NB4 (cell line): Measurements from ENCODE around the gene TXNDC15.

ENCODE experiments used
- TF ChIP-seq, protein P1 (sequence below): IDR thresholded peaks from one replicate; pipeline ENCODE4 v1.5.1; 2012; ENCODE audit warnings: low read depth, low read length
- TF ChIP-seq, protein P2 (sequence below): IDR thresholded peaks from 2 replicates; pipeline ENCODE4 v1.6.1; 2011; ENCODE audit warnings: low read depth, low read length

DNA sequence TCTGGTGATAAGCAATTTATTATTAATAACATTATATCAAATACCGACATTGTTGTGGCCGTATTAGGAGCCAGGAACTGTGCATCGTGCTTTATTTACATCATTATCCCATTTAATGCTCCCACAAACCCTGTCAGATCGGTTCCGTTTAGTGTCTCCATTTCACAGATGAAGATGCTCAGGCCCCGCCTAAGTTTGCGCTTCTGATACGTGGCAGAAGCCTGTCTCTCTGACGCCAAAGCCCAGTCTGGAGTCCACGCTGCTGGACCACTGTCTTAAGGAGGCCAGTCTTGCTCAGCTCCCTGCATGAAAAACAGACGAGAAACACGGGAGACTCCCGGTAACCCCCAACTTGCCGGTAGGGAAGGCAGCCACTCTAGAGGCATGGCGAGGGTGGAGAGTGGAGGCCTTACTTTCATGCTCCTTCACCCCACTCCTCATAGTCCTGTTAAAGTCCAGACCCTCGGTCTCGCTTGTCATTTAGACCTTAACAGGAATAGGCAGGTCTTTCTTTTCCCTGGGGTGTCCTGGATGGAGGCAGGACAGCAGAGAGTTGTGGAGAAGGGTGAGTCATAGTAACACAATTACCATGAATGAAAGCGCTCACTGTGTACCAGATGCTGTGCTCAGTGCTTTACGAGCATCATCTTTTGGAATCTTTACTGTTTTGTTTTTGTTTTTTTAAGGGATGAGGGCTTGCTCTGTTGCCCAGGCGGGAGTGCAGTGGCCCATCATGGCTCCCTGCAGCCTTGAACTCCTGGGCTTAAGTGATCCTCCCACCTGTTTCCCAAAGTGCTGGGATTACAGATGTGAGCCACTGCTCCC, 872 bp downstream of the TXNDC15 start:
- TF ChIP-seq, protein P1, sequence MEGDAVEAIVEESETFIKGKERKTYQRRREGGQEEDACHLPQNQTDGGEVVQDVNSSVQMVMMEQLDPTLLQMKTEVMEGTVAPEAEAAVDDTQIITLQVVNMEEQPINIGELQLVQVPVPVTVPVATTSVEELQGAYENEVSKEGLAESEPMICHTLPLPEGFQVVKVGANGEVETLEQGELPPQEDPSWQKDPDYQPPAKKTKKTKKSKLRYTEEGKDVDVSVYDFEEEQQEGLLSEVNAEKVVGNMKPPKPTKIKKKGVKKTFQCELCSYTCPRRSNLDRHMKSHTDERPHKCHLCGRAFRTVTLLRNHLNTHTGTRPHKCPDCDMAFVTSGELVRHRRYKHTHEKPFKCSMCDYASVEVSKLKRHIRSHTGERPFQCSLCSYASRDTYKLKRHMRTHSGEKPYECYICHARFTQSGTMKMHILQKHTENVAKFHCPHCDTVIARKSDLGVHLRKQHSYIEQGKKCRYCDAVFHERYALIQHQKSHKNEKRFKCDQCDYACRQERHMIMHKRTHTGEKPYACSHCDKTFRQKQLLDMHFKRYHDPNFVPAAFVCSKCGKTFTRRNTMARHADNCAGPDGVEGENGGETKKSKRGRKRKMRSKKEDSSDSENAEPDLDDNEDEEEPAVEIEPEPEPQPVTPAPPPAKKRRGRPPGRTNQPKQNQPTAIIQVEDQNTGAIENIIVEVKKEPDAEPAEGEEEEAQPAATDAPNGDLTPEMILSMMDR = no peak
- TF ChIP-seq, protein P2, sequence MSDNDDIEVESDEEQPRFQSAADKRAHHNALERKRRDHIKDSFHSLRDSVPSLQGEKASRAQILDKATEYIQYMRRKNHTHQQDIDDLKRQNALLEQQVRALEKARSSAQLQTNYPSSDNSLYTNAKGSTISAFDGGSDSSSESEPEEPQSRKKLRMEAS = no peak
